Transverse colon (tissue), 4 donors: Measurements from ENCODE around the gene POU5F1. TPM values are rescaled to one million over a fixed set of nuclear protein-coding genes. Genes with fewer than 3 reads are reported as not detected.

ENCODE experiments used
- DNase-seq: peaks from one replicate; pipeline ENCODE4 v3.0.0-alpha.2; 2019
- H3K27ac ChIP-seq, 4 donors: fragments of 200-600 bp; sonication (generic); 2 replicates each; pipeline ENCODE4 v1.5.1; 2016 to 2018; ENCODE audit warnings: inconsistent platforms in 4 of 4
- H3K27me3 ChIP-seq: fragments of 200-600 bp; sonication (generic); 2 replicates; pipeline ENCODE4 v1.5.1; 2017; ENCODE audit warnings: inconsistent platforms
- H3K36me3 ChIP-seq, 4 donors: fragments of 200-600 bp; sonication (generic); 2 replicates each; pipeline ENCODE4 v1.5.1; 2017 to 2019; ENCODE audit warnings: inconsistent platforms in 4 of 4
- H3K4me1 ChIP-seq, 4 donors: fragments of 200-600 bp; sonication (generic); 2 replicates each; pipeline ENCODE4 v1.5.1; 2017 to 2020; ENCODE audit warnings: inconsistent platforms in 4 of 4
- H3K4me3 ChIP-seq, 4 donors: fragments of 200-600 bp; sonication (generic); 1 replicate in 1 of 4; 2 replicates in 3 of 4; pipeline versions ENCODE4 v1.5.1 to v1.6.1; 2017 to 2019; ENCODE audit warnings: inconsistent platforms in 4 of 4
- H3K9me3 ChIP-seq, 2 donors: fragments of 200-600 bp; sonication (generic); 2 replicates each; pipeline ENCODE4 v1.5.1; 2017 to 2019; ENCODE audit warnings: inconsistent platforms in 2 of 2
- CTCF ChIP-seq, 5 experiments: fragments of 200-600 bp in 3 of 5; fragments of 450-650 bp in 2 of 5; sonication (generic) in 3 of 5; IDR thresholded peaks; 1 replicate in 2 of 5; 2 replicates in 3 of 5; pipeline ENCODE4 v1.5.1; 2016 to 2017; ENCODE audit warnings: antibody characterized with exemption in 5 of 5, inconsistent platforms in 3 of 5, mild to moderate bottlenecking in 2 of 5, moderate library complexity in 1 of 5
- EP300 ChIP-seq: sonication (generic); formaldehyde crosslinking; IDR thresholded peaks from one replicate; pipeline ENCODE4 v1.6.1; 2017; ENCODE audit warnings: antibody characterized with exemption, low read depth
- POLR2A ChIP-seq: fragments of 450-650 bp; IDR thresholded peaks from one replicate; pipeline ENCODE4 v1.6.1; 2016; ENCODE audit warnings: antibody characterized with exemption, mild to moderate bottlenecking, moderate library complexity
- POLR2AphosphoS5 ChIP-seq, 3 donors: sonication (generic); formaldehyde crosslinking; IDR thresholded peaks; one replicate each; pipeline ENCODE4 v1.6.1; 2016; ENCODE audit warnings: antibody characterized with exemption in 3 of 3
- WGBS, 2 donors: methylation state at CpG; one replicate each; pipeline ENCODE4 v1.1.5; 2018; ENCODE audit warnings: low coverage in 1 of 2; 5-methylcytosine and 5-hydroxymethylcytosine counted together
- in situ Hi-C, 4 donors: fragments of 200-750 bp; cut with MboI; loops; one replicate each; pipeline versions ENCODE4 v1.15.0 to v1.15.1; 2017; ENCODE audit warnings: low sequenced_read_pairs in 3 of 4, low pct_ligation_motif_present in 1 of 4, low pct_unique_long_range_greater_than_20kb in 1 of 4
- intact Hi-C: fragments of 100-400 bp; cut with DNase I; formaldehyde crosslinking; loops from one replicate; pipeline ENCODE4 v1.15.1; 2023; ENCODE audit warnings: low total_unique reads
- total RNA-seq, 4 donors: library from RNA; depleted of rRNA; stranded (reverse); fragments of >200 nt; gene quantifications; one replicate each; pipeline ENCODE4 v1.1.0, GENCODE V29; 2016

POU5F1 gene
- total RNA-seq, 4 donors from 2014 or later = 11.5 to 434 (median 29.2) TPM

- DNase-seq = no peak
- H3K4me1 ChIP-seq = peaks cover 0 to 11% (median 5%) of the 10 kb centered on the region in 4 donors
- intact Hi-C loops = no loop called here
- TF ChIP-seq EP300 (no peak), POLR2A (no peak), POLR2AphosphoS5 (IDR thresholded peaks at IDR 0.05) (no peak), CTCF (IDR thresholded peaks at IDR 0.05) (no peak)
- H3K27me3 ChIP-seq = no peaks in the 10 kb centered on the region
- no peak overlapping the region for H3K4me3 ChIP-seq
- H3K9me3 ChIP-seq = no peaks in the 10 kb centered on the region
- WGBS, 2 donors = 72 to 88% methylated on average over 3 to 5 of the region's 5 CpGs
- H3K36me3 ChIP-seq = no peaks in the 10 kb centered on the region
- in situ Hi-C loops = loop anchor here in 1 of 4 donors (10.0 kb wide), 1 partner anchor 54 kb away; no protein-coding TSS in a partner anchor
- no peak overlapping the region for H3K27ac ChIP-seq
Observed at GRCh38 chr6:31210741-31211532, 40.5 kb upstream of the POU5F1 start.

- WGBS, 2 donors = 65 to 78% methylated on average over 3 to 6 of the region's 6 CpGs
- TF ChIP-seq CTCF (IDR thresholded peaks at IDR 0.05) (no peak), POLR2A (no peak), EP300 (no peak), POLR2AphosphoS5 (IDR thresholded peaks at IDR 0.05) (no peak)
- Histone ChIP-seq H3K9me3 (no peaks in the 10 kb centered on the region), H3K4me1 (peaks cover 0 to 11% (median 5%) of the 10 kb centered on the region in 4 donors), H3K36me3 (no peaks in the 10 kb centered on the region), H3K27ac (no peak overlapping the region), H3K27me3 (no peaks in the 10 kb centered on the region), H3K4me3 (no peak overlapping the region)
- no peak for DNase-seq
- in situ Hi-C loops = loop anchor here in 1 of 4 donors (10.0 kb wide), 1 partner anchor 55 kb away; no protein-coding TSS in a partner anchor
- intact Hi-C loops = no loop called here
Observed at GRCh38 chr6:31210123-31210522, 39.6 kb upstream of the POU5F1 start.

- H3K36me3 ChIP-seq = no peaks in the 10 kb centered on the region
- no peaks in the 10 kb centered on the region for H3K27me3 ChIP-seq
- intact Hi-C loops = no loop called here
- TF ChIP-seq CTCF (IDR thresholded peaks at IDR 0.05) = no peak
- peak overlapping the region in 1 of 4 donors; percentile 33 for H3K27ac ChIP-seq
- in situ Hi-C loops = no loop called here
- H3K9me3 ChIP-seq = no peaks in the 10 kb centered on the region
- no peak for DNase-seq
- H3K4me3 ChIP-seq = no peak overlapping the region
- peaks cover 4 to 19% (median 10%) of the 10 kb centered on the region in 4 donors for H3K4me1 ChIP-seq
- WGBS, 2 donors = 33 to 35% methylated on average over 2 of the region's 2 CpGs
Observed at GRCh38 chr6:31209137-31209536, 38.7 kb upstream of the POU5F1 start.

- 50 to 68% methylated on average over 1 to 2 of the region's 2 CpGs for WGBS, 2 donors
- in situ Hi-C loops = no loop called here
- intact Hi-C loops = no loop called here
Observed at GRCh38 chr6:31208506-31208905, 38.0 kb upstream of the POU5F1 start.

More at GRCh38 chr6:31208506-31208905, 38.0 kb upstream of the POU5F1 start:
- no peak for TF ChIP-seq POLR2A
- no peak for TF ChIP-seq POLR2AphosphoS5 (IDR thresholded peaks at IDR 0.05)
- no peak for TF ChIP-seq CTCF (IDR thresholded peaks at IDR 0.05)
- TF ChIP-seq EP300 = no peak
- Histone ChIP-seq H3K36me3 (no peaks in the 10 kb centered on the region), H3K9me3 (no peaks in the 10 kb centered on the region), H3K4me3 (no peak overlapping the region), H3K4me1 (peaks cover 6 to 24% (median 14%) of the 10 kb centered on the region in 4 donors), H3K27ac (peak overlapping the region in 1 of 4 donors; percentile 33), H3K27me3 (no peaks in the 10 kb centered on the region)
- DNase-seq = no peak
